GM12892 (cell line): ENCODE measurements around the gene TRPC4AP.

Experiments
- DNase-seq: peaks from one replicate; pipeline ENCODE4 v3.0.0; 2011; ENCODE audit not compliant: insufficient read length
- FAIRE-seq: peaks from 2 replicates; lab custom pipeline; 2011; peaks lifted over from hg19 to GRCh38; lab: Jason Lieb, UNC
- POLR2A ChIP-seq: IDR thresholded peaks from 2 replicates; pipeline ENCODE4 v1.6.1; 2011; ENCODE audit warnings: low read depth, low read length, control low read depth
- POLR2AphosphoS5 ChIP-seq: IDR thresholded peaks from 2 replicates; pipeline ENCODE4 v1.6.1; 2011; ENCODE audit warnings: low read depth, low read length, control low read depth
- TAF1 ChIP-seq: IDR thresholded peaks from 2 replicates; pipeline ENCODE4 v1.6.1; 2011; ENCODE audit warnings: low read depth, mild to moderate bottlenecking, control low read depth, low read length, borderline replicate concordance

TRPC4AP gene

DNA sequence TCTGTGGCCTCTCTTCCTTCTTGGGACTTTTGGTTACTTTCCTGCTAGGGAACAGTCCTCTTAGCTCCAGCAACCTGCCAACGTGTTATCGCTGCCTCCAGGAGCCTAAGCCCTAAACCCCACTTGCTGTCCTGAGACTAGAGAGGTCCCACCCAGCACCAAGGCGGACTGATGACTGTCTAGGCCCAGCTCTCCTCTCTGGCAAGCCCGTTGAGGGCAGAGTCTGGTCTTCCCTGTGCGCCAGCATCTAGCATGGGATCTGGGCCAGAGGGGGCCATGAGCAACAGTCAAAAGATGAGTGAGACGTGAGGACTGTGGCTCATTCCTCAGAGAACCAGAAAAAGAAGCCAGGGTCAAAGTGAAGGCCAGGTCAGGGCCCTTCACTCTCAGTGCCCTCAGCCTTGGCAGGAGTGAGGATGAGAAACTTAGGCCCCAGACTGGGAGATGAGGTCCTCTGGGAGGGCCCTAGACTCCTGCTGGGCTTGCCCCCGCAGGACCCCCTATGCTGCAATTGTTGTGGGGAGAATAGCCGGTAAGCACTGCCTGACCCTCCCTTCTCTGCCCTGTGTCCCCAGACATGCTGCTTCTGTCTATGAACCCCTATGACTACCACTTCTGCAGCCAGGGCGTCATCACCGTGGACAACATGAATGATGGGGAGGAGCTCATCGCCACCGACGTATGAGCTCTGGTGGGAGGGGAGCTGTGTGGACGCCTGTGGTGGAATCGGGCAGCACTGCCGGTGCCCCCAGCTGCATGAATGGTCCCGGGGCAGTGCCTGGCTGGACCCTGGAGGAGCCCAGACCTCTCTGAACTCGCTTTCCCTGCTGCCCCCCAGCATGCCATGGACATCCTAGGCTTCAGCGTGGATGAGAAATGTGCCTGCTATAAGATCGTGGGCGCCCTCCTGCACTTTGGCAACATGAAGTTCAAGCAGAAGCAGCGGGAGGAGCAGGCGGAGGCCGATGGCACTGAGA is 106.0 kb downstream of the TRPC4AP start:
- FAIRE-seq = no peak
- no peak for TF ChIP-seq POLR2AphosphoS5
- TF ChIP-seq TAF1 = no peak
- no peak for TF ChIP-seq POLR2A
- no peak for DNase-seq

DNA sequence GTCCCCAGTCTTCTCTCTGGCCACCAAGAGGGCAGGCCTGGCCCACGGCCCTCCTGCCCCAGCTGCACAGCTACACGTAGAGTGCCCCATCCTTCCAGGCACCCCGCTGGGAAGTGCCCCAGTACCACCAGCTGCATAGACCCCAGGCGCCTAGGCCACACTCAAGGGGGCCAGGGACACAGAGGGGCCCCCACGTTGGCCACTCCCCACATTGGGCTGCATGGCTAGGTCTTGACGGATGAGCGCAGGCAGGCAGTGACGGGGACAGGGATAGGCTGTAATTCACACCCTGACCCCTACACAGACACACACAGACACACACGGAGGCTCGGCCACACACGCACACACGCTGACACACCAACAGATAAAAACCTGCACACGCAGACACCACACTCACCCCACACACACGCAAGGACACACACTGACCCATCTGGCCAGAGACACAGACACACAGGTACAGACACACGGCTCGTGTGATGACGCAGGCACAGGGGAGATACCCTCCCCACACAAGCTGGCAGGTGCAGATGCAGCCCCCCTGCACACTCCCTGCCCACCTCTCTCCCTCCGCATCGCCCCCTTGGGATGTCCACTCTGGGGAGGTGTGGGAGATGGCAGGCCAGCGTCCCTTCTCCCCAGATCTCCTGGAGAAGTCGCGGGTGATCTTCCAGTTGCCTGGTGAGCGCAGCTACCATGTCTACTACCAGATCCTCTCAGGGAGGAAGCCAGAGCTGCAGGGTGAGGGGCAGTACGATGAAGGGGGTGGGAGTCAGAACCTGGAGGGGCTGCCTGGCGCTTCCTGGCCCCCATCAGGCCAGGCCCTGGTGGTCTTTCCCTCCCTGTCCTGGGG is 106.9 kb downstream of the TRPC4AP start:
- DNase-seq (no peak), FAIRE-seq (no peak)
- TF ChIP-seq POLR2A (no peak), TAF1 (no peak), POLR2AphosphoS5 (no peak)

DNA sequence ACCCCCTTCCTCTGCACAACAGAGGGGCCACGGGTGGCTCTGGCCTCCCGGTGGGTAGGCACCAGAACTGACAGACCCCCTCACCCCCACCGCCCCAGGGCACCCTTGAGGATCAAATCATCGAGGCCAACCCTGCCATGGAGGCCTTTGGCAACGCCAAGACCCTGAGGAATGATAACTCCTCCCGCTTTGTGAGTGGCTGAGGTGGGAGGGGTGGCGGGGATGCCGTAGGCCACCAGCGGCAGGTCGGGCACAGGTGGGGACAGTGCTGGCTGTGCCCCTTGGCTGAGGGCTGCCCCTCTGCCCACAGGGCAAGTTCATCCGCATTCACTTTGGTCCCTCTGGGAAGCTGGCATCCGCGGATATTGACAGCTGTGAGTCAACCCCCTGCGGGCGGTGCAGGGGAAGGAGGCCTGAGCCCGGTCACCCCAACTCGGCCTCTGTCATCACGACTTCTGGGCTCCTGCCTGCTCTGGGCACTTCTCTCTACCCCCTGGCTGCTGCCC is 107.8 kb downstream of the TRPC4AP start:
- TF ChIP-seq POLR2AphosphoS5 (no peak), TAF1 (no peak), POLR2A (no peak)
- no peak for DNase-seq
- FAIRE-seq = no peak

DNA sequence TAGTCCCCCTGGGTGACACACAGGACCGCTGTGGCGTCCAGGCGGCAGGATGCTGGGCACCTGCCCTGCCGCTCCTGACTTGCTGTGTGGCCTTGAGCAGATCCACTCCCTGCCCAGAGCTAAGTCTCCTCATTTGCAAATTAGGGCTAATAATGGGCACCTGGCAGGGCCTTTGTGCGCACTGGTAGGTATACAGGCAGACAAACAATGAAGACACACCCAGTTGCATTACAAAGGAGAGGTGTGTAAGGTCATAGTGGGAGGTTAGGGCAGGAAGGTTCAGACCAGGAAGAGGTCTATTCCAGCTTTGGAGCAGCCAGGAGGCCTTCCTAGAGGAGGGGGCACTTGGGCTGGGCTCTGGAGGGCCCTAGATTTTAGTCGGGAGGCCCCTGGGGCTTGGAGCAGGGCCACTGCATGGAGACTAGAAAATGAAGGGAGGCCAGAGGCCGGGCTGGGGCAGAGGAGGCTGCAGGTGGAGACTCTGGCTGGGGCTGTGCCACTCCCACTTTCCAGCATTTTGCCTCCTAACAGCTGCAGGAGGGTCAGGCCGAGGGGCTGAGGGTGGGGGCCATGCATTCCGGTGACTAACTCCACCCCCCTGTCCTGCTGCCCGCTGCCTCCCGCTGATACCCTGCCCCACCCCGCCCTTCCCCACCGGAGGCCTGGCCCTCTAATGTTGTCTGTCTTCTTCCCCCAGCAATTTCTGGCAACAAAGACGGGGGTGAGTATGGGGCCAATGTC is 108.4 kb downstream of the TRPC4AP start:
- no peak for DNase-seq
- TF ChIP-seq POLR2A (no peak), TAF1 (no peak)
- no peak for FAIRE-seq

DNA sequence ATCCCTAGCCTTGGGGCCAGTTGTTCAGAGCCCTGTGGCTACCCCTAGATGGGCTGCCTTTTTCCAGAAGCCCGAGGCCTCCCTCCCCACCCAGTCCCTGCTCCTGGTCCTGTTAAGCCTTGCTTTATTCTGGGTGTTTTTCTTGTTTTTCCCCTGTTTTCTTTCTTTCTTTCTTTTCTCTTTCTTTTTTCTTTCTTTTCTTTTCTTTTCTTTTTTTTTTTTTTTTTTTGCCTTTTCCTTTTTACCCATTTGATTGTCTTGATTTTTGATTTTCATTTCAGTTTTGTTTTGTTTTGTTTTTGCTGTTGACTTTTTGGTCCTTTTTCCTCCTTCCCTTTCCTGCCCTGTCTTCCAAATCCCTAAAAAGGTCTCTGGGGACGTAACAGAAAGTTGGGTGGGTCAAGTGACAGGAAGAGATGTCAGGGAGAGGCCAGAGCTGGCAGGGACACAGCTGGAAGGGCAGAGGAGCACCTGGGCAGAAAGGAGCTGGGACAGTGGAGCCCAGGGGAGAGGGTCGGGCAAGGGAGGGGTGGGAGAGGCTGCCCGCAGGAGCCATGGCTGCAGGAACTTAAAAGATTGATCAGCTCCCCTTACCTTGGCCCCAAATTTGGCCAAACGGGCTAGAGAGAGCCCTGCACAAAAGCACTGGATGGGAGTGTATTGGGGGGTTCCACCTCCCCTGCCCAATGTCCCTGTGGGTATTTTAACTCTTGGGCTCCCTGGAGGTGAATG is 109.4 kb downstream of the TRPC4AP start:
- no peak for FAIRE-seq

DNA sequence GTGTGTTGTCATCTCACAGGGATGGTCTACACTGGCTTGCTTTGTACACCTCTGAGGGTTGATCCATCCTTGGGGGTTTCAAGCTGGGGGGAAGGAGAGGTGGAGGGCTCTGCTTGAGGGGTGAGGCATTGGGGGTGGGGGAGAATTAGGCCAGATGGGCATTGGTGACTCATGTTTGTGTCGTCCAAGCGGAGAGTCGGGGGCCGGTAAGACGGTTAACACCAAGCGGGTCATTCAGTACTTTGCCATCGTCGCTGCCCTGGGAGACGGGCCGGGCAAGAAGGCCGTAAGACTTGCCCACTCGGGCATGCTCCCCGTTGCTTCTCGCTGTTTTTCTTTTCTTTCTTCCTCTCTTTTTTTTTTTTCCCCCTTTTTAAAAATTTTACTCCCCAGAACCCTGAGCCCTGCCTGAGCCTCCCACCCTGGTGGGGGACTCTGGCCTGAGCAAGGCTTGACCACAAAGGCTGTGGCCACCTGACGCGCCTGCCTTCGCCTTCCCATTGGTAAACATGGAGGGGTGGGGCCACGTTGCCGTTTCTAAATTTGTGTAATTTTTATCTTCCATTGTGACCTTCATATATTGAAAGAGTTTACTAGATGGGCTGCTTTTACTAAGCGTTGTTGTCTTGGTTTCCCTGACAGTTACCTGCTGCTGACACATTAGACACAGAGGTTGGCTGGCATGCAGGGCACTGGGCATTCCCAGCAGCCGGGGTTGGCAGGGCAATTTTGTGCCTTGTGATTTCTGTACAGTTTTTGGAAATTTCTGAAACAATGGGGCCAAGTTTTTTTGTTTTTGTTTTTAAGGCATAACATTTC is 110.1 kb downstream of the TRPC4AP start:
- DNase-seq (no peak), FAIRE-seq (no peak)

More for the DNA sequence above, 109.4 kb downstream of the TRPC4AP start:
- TF ChIP-seq POLR2A = no peak
- TF ChIP-seq POLR2AphosphoS5 = no peak
- no peak for TF ChIP-seq TAF1
- DNase-seq = no peak

DNA sequence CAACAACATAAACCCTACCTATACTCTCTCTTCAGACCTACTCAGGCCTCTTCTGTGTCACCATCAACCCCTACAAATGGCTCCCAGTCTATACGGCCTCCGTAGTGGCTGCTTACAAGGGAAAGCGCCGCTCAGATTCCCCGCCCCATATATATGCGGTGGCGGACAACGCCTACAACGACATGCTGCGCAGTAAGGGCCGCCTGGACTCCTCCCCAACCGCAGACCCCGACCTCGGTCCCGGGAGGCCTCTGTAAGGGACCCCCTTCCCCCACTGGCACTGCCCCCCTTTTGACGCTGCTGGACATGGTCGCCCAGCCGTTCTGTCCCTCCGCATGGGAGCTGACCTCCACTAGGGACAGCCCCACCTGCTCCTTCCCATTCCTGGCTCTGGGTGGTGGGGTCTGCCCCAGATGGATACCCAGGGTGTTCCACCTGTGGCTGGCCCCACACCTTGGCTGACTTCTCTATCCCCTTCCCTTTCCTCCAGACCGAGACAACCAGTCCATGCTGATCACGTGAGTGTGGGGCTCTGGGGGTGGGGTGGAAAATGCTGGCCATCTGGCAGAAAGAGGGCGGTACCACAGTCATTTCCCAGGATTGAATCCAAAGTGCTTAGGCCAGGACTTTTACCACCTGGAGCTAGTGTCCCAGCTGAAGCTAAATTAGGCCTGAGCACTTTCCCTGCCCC is 111.9 kb downstream of the TRPC4AP start:
- DNase-seq = no peak
- no peak for TF ChIP-seq POLR2AphosphoS5
- no peak for TF ChIP-seq TAF1
- no peak for TF ChIP-seq POLR2A
- no peak for FAIRE-seq

More for the DNA sequence above, 110.1 kb downstream of the TRPC4AP start:
- TF ChIP-seq POLR2A (no peak), POLR2AphosphoS5 (no peak), TAF1 (no peak)

DNA sequence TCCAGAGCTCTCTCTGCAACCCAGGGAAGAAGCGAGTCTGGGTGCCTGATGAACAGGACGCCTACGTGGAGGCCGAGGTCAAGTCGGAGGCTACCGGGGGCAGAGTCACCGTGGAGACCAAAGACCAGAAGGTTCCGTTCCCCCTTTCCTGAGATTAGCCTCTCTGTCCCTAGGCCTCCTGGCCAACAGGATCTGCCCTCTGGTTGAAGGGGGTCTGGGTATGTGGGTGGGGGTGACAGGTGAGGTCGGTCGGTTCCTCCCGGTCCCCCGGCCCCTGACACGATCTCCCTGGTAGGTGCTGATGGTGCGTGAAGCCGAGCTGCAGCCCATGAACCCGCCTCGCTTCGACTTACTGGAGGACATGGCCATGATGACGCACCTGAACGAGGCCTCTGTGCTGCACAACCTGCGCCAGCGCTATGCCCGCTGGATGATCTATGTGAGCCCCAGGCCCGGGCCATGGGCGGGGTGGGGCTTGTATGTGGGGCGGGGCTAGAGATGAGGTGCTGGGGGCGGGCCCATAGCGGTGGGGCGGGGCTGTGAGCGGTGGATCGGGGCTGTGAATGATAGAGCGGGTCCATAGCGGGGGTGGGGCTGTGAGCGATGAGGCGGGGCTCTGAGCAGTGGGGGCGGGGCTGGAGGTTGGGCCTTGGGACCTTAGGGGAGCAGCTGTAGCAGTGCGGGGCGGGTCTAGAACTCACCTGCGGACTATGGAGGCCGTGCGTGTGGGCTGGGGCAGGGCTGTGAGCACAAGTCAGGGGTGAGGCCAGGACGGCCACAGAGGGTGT is 113.0 kb downstream of the TRPC4AP start:
- DNase-seq = no peak
- FAIRE-seq = no peak
- TF ChIP-seq POLR2AphosphoS5 = no peak
- no peak for TF ChIP-seq POLR2A
- no peak for TF ChIP-seq TAF1
